Stimulated activated CD8-positive, alpha-beta memory T cell treated with anti-CD3 and anti-CD28 coated beads, Interleukin-12 subunit alpha, Interleukin-12 subunit beta, amount 100 ng/mL, for 24 hours (primary cell): ENCODE data around the gene GPBP1L1.
"Not testable (repeated sequence)": the region's sequence is repeated elsewhere in the genome, so short reads cannot be mapped to it uniquely, and the experiment has no call there.

ENCODE experiments used
- DNase-seq: peaks from one replicate; pipeline ENCODE4 v3.0.0-alpha.2; 2020; ENCODE audit errors: extremely low read depth

The GPBP1L1 gene

GRCh38 chr1:45686288-45687013 lies at the start of gene GPBP1L1:
GPBP1L1 (minus strand) TSS chr1:45686533; CDS start chr1:45659087, 27,446 bp downstream.
- peak; percentile 96 for DNase-seq

GRCh38 chr1:45730780-45731319 lies 44.5 kb upstream of the GPBP1L1 start:
- no peak for DNase-seq

GRCh38 chr1:45730075-45730779 lies 43.9 kb upstream of the GPBP1L1 start:
- no peak for DNase-seq

GRCh38 chr1:45726007-45726406 lies 39.7 kb upstream of the GPBP1L1 start:
- not testable (repeated sequence) for DNase-seq

GRCh38 chr1:45723248-45723930 lies 37.1 kb upstream of the GPBP1L1 start:
- no peak for DNase-seq

- DNase-seq = no peak
Observed at GRCh38 chr1:45722809-45723208, 36.5 kb upstream of the GPBP1L1 start.

GRCh38 chr1:45721207-45721606 lies 34.9 kb upstream of the GPBP1L1 start:
- DNase-seq = no peak

GRCh38 chr1:45718289-45718688 lies 32.0 kb upstream of the GPBP1L1 start:
- DNase-seq = no peak

GRCh38 chr1:45717386-45717785 lies 31.1 kb upstream of the GPBP1L1 start:
- not testable (repeated sequence) for DNase-seq

- no peak for DNase-seq
Observed at GRCh38 chr1:45716700-45717099, 30.4 kb upstream of the GPBP1L1 start.

GRCh38 chr1:45713711-45714110 lies 27.4 kb upstream of the GPBP1L1 start:
- no peak for DNase-seq

- DNase-seq = no peak
Observed at GRCh38 chr1:45704637-45705036, 18.3 kb upstream of the GPBP1L1 start.

GRCh38 chr1:45694823-45695222 lies 8.5 kb upstream of the GPBP1L1 start:
- DNase-seq = no peak

GRCh38 chr1:45693811-45694210 lies 7.5 kb upstream of the GPBP1L1 start:
- not testable (repeated sequence) for DNase-seq

GRCh38 chr1:45687754-45688740 lies 1.7 kb upstream of the GPBP1L1 start, which contains the start of gene TMEM69:
TMEM69 (plus strand) TSS chr1:45688181; CDS start chr1:45691069, 2,888 bp downstream.
- no peak for DNase-seq

GRCh38 chr1:45687014-45687753 lies 851 bp upstream of the GPBP1L1 start:
- peak; percentile 88 for DNase-seq

- no peak for DNase-seq
Observed at GRCh38 chr1:45686015-45686287, 382 bp downstream of the GPBP1L1 start.

GRCh38 chr1:45685308-45686014 lies 872 bp downstream of the GPBP1L1 start:
- DNase-seq = no peak

GRCh38 chr1:45684402-45684801 lies 1.9 kb downstream of the GPBP1L1 start:
- DNase-seq = no peak

GRCh38 chr1:45682942-45683341 lies 3.4 kb downstream of the GPBP1L1 start:
- DNase-seq = no peak
